PFSK-1 (cell line): ENCODE results near the gene TMEM271.

Source experiments
- FOXP2 ChIP-seq: optimal IDR thresholded peaks from 2 replicates; pipeline ENCODE3; 2011; ENCODE audit warnings: borderline replicate concordance, control low read depth, inconsistent platforms; ENCODE audit not compliant: insufficient read depth; ENCODE audit errors: extremely low read length, extremely low read depth
- POLR2AphosphoS5 ChIP-seq: IDR thresholded peaks from 2 replicates; pipeline ENCODE4 v1.6.1; 2012; ENCODE audit warnings: low read depth, mild to moderate bottlenecking, control low read depth, low read length, moderate library complexity
- SIN3A ChIP-seq: IDR thresholded peaks from 2 replicates; pipeline ENCODE4 v1.6.1; 2012; ENCODE audit warnings: mild to moderate bottlenecking, low read length, moderate library complexity, borderline replicate concordance; ENCODE audit not compliant: insufficient read depth
- TAF1 ChIP-seq: IDR thresholded peaks from 2 replicates; pipeline ENCODE4 v1.6.1; 2012; ENCODE audit warnings: low read length, control low read depth, borderline replicate concordance; ENCODE audit not compliant: insufficient read depth
- TF ChIP-seq, protein P1 (sequence below), 2 experiments: IDR thresholded peaks; 2 replicates each; pipeline versions ENCODE4 v1.6.1 to v1.8.0; 2011 to 2012; ENCODE audit warnings: low read depth in 2 of 2, low read length in 2 of 2, control low read depth in 1 of 2, inconsistent platforms in 1 of 2, mild to moderate bottlenecking in 1 of 2, moderate library complexity in 1 of 2; ENCODE audit not compliant: insufficient read depth in 1 of 2

Gene TMEM271

DNA sequence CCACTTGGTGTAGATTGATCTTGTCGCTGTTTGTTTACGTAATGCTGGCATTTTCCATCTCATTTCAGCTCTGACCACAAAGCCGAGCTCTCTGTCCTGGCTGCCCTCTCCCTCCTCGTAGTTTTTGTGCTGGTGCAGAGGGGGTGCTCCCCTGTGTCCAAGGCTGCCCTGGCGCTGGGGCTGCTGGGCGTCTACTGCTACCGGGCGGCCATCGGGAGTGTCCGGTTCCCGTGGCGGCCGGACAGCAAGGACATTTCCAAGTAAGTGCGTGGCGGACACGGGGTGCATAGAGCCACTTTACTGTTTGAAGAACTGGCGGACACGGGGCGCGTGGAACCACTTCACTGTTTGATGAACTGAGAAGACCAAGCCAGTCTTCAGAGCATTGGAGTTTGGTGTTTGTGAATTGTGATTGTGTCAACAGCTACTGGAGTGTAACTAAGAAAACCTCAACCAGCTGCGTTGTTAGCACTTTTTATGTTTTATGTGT lies 49.1 kb downstream of the TMEM271 start:
- TF ChIP-seq SIN3A = no peak
- no peak for TF ChIP-seq FOXP2
- TF ChIP-seq, protein P1, sequence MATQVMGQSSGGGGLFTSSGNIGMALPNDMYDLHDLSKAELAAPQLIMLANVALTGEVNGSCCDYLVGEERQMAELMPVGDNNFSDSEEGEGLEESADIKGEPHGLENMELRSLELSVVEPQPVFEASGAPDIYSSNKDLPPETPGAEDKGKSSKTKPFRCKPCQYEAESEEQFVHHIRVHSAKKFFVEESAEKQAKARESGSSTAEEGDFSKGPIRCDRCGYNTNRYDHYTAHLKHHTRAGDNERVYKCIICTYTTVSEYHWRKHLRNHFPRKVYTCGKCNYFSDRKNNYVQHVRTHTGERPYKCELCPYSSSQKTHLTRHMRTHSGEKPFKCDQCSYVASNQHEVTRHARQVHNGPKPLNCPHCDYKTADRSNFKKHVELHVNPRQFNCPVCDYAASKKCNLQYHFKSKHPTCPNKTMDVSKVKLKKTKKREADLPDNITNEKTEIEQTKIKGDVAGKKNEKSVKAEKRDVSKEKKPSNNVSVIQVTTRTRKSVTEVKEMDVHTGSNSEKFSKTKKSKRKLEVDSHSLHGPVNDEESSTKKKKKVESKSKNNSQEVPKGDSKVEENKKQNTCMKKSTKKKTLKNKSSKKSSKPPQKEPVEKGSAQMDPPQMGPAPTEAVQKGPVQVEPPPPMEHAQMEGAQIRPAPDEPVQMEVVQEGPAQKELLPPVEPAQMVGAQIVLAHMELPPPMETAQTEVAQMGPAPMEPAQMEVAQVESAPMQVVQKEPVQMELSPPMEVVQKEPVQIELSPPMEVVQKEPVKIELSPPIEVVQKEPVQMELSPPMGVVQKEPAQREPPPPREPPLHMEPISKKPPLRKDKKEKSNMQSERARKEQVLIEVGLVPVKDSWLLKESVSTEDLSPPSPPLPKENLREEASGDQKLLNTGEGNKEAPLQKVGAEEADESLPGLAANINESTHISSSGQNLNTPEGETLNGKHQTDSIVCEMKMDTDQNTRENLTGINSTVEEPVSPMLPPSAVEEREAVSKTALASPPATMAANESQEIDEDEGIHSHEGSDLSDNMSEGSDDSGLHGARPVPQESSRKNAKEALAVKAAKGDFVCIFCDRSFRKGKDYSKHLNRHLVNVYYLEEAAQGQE (IDR thresholded peaks at IDR 0.05; ENCODE audit: insufficient read depth in 1 of 2, low read depth in 2 of 2, low read length in 2 of 2) = no peak
- no peak for TF ChIP-seq TAF1
- no peak for TF ChIP-seq POLR2AphosphoS5

DNA sequence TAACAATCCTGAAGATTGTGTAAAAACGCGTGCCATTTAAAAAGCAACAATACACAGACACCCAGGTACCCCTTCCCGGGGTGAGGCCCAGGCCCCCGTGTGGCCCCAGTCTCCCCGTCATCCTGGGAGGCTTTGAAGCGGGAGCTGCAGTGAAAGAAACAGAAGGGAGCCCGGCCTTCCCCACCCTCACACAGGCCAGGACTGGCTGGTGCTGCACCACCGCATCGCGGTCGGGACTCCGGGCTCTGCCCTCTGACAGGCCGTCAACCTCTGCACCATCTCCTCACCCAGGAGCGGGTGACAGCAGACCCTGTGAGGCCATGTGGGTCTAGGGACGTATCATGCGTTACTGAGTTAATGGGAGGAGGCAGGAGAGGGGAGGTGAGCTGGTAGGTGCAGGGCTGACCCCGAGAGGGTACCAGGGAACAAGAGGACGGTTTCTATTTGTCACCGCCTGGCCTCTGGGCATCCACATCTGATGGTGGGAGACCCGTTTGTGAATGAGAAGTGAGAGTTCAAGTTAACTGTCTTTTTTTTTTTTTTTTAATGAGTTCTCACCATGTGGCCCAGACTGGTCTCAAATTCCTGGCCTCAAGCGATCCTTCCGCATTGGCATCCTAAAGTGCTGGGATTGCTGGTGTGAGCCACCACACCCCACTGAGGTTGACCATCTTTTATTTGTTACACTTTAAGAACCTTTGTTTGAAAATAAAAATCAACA lies 49.7 kb downstream of the TMEM271 start:
- TF ChIP-seq POLR2AphosphoS5 (no peak), SIN3A (no peak), FOXP2 (no peak), TAF1 (no peak)
- TF ChIP-seq, protein P1 (IDR thresholded peaks at IDR 0.05; ENCODE audit: insufficient read depth in 1 of 2, low read depth in 2 of 2, low read length in 2 of 2) = no peak

DNA sequence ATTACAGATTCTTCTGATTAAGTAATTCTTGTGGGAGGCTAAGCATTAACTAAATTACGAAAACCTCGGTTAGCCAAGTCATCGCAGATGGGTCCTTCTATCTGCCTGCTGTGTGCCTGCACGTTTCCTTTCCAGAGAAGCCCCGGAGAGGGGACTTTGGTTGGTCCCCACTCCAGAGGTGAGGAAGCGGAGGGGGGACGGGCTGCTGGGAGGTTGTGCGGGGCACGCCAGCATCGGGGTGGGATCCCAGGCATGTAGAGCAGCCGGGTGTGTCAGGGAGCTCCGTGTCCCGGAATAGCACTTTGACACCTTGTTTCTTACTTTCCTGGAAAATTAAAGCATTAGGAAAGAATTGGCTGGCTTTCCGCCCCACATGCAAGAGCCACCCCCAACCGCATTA lies 50.4 kb downstream of the TMEM271 start:
- TF ChIP-seq SIN3A (no peak), FOXP2 (no peak), TAF1 (no peak)
- TF ChIP-seq, protein P1 (IDR thresholded peaks at IDR 0.05; ENCODE audit: insufficient read depth in 1 of 2, low read depth in 2 of 2, low read length in 2 of 2) = no peak

DNA sequence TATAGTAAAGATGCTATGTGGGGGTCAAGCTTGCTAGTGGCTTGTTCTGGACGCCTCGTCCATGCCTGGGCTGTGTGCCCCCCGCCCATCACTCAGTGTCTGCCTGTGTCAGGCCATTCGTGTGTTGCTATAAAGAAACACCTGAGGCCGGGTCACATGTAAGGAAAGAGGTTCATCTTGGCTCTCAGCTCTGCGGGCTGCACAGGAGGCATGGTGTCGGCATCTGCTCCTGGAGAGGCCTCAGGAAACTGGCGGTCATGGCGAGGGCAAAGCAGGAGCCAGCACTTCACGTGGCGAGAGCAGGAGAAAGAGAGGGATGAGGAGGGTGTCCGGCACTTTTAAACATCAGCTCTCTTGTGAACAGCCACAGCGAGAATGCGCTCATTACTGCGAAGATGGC lies 51.9 kb downstream of the TMEM271 start:
- TF ChIP-seq, protein P1 (IDR thresholded peaks at IDR 0.05; ENCODE audit: insufficient read depth in 1 of 2, low read depth in 2 of 2, low read length in 2 of 2) = no peak
- TF ChIP-seq POLR2AphosphoS5 (no peak), SIN3A (no peak), TAF1 (no peak), FOXP2 (no peak)
